RKO (cell line): ENCODE measurements around the gene ZNF398.

Experiments used
- DNase-seq: peaks from one replicate; pipeline ENCODE4 v3.0.0-alpha.2; 2016; ENCODE audit warnings: low spot score

Gene ZNF398

DNA sequence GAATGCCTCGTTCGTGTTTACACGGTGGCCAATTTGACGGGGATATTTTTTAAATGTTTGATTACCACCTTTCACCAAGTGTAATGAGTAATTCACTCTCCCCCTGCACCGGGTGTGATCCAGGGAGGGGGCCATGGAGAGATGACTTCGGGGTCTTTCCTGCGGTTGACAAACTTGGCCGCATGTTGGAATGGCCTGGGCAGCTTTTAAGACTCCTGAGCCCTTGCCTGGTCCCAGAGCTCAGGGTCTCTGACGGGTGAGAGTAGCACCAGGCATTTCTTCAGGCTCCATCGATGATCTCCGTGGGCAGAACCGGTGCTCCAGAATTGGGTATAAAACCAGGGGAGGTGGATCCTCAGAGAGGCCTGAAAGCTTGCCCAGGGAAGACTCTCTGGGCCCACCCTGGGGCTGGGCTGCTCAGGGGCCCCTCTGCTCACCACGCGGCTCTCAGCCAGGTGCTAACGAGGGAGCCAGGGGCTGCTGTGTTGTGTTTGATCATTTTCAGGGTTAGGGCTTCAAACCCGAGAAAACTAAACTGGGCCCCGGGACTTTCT lies 49.0 kb downstream of the ZNF398 start:
- no peak for DNase-seq

DNA sequence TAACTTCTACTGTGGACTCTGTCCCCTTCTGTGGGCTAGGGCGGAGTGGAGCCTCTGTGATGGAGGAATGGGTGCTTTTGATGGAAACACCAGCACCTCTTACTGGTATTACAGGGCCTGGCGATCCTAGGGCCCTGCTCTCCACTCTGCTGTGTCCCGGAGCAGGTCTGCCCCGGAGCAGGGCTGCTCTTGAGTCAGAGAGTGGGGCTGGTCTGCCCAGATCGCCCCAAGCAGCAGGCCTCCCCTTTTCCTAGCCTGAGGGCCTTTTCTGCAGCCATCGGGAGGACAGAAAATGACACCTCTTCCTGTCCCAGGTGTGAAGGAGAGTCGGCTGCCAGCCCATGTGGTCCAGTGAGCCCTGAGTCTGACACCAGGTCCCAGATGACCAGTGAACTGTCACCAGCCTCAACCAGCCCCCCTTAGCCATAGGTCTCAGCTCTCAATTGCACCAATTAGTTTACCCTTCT lies 49.5 kb downstream of the ZNF398 start:
- peak; percentile 73 for DNase-seq

- no peak for DNase-seq
Measured at GRCh38 chr7:149197675-149198074, 50.4 kb downstream of the ZNF398 start.

DNA sequence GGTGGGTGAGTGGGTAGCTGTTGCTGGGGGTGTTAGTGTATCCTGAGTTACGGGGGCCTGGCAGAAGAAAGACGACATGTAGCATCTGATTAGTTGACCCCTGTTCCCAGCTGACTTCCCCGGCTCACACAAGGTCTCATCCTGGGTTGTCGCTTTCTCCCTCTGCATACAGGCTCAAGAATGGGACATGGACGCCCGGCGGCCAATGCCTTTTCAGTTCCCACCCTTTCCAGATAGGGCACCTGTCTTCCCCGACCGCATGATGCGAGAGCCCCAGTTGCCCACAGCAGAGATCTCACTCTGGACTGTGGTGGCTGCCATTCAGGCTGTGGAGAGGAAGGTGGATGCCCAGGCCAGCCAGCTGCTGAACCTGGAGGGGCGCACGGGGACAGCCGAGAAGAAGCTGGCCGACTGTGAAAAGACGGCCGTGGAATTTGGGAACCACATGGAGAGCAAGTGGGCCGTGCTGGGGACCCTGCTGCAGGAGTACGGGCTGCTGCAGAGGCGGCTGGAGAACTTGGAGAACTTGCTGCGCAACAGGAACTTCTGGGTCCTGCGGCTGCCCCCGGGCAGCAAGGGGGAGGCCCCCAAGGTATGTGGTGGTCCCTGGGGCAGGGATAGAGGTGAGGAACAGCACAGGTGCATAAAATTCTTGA lies 51.0 kb downstream of the ZNF398 start:
- no peak for DNase-seq

DNA sequence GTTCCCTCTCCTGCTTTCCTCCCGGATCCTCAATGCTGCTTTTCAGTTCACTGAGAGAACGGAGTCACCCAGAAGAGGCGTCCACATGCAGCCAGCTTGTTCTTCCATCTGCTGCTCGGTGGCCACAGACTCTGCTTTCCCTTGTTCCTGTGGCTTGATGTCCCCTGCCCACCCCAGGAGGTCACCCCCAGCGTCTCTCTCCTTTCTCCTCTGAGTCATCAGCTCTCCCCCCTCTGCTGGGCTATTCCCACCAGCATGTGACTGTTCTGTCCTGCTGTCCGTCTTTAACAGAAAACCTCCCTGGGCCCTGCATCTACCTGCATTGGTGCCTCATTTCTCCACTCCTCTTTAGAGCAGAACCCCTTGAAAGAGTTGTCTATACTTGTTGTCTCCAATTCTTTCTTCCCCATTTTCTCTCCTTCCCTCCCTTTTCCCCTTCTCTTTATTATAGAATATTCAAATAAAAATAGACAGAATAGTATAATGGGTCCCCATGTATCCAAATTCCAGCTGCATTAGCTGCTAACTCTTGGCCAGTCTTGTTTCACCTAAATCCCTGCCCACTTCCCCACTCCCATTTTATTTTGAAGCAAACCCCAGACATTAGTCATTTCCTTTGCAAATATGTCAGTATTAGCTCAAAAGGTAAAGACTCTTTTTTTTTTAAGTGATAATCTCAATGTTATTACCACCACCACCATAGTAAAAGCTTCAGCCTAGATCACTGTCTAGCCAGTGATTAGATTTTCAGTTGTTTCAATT lies 52.2 kb downstream of the ZNF398 start:
- no peak for DNase-seq

GRCh38 chr7:149202831-149203231 lies 55.6 kb downstream of the ZNF398 start:
- DNase-seq: no peak

GRCh38 chr7:149205690-149206381 lies 58.6 kb downstream of the ZNF398 start:
- no peak for DNase-seq

DNA sequence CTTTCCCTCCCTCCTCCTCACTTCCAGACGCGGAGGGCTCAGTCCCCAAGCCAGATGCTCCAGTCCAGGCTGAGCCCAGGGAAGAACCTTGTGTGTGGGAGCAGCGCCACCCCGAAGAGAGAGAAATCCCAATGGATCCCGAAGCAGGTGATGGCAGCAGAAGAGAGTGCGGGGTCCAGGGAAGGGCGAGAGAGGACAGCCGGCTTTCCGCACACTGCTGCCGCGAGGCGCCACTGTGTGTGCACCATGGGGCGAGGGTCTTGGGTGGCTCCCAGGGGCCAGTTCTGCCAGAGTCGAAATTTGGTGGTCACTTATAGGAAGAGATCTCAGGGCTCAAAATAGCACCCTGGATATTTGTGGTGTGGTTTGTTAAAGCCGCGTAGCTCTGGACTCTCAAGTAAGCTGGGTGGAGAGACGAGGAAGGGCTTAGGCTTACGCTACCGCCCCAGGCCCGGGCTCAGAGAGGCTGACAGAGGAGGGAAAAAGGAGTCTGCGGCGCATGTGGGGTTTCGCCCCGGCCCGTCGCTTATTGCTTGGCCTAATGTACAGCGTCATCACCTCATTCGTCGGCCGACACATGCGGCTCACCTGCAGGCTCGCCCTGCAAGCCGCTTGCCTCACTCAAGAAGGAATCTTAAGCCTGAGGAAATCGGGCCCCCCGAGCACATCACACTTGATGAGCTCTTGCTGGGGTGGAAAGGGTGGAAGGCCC lies 60.2 kb downstream of the ZNF398 start:
- no peak for DNase-seq

- peak; percentile 83 for DNase-seq
Measured at GRCh38 chr7:149209518-149210269, 62.4 kb downstream of the ZNF398 start.

GRCh38 chr7:149210551-149210950 lies 63.3 kb downstream of the ZNF398 start:
- DNase-seq: no peak

- no peak for DNase-seq
Measured at GRCh38 chr7:149214020-149214720, 66.9 kb downstream of the ZNF398 start.

GRCh38 chr7:149216402-149216801 lies 69.1 kb downstream of the ZNF398 start:
- no peak for DNase-seq

DNA sequence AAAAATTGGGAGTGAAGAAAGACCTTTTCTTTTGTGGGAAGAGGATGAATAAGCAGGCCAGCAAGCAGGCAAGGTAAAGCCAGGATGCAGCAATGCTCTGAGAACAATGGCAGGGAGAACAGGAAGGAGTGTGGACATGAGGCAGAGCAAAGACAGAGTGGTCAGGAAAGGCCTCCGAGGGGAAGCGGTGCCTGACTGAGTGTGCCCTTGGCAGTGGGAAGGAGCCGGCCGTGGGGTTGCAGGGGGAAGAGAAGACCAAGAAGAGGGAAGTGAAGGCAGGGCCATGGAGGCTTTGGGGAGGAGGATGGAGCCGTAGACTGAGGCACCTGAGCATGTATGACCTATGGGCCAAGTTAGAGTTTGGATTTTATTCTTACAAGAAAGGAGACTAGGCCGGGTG lies 70.3 kb downstream of the ZNF398 start:
- DNase-seq: no peak

DNA sequence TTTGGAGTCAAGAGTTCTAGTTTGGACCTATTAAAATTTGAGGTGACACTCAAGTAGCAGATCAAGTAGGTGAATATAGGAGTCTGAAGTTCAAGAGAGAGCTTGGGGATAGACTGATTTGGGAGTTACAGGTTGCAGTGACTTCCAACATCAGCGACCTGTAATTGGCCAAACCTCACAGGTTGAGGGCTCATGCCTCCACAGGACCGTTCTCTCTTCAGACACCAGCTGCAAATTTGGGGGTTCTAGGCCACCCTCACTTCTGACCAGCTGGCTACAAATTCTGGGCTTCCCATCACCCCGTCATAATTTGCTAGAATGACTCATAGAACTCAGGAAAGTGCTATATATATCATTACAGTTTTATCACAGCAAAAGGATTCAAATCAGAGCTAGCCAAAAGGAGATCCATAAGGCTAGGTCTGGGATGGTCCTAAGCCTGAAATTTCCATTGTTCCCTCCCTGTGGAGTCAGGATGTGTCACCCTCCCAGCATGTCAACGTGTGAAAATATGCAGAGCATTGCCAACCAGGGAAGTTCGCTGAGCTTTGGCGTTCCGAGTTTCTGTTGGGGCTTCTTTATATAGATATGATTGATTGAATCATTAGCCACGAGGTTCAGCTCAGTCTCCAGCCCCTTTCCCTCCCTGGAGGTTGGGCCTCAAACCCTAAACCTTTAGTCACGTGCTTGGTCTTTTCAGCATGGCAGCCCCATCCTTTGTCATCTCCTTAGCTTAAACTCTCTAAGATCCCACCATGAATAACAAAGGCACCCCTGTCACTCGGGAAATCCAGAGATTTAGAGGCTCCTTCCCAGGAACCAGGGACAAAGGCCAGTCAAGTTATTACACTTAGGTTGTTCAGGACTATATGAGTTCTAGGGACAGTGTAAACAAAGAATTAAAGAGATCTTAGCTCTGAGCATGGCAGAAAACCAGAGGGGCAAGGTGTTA lies 71.5 kb downstream of the ZNF398 start:
- no peak for DNase-seq

GRCh38 chr7:149220534-149220933 lies 73.3 kb downstream of the ZNF398 start:
- no peak for DNase-seq

DNA sequence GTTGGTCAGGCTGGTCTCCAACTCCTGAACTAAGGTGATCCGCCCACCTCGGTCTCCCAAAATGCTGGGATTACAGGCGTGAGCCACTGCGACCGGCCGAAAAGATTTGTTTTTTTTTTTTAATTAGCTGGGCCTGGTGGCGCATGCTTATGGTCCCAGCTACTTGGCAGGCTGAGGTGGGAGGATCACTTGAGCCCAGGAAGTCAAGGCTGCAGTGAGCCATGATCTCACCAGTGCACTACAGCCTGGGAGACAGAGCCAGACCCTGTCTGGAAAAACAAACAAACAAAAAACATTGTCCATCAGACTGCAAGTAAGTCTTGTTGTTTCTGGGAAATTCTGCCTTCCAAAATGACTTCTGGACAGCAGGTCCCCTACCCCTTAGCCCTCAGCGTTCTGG lies 75.9 kb downstream of the ZNF398 start:
- no peak for DNase-seq

GRCh38 chr7:149223761-149224160 lies 76.5 kb downstream of the ZNF398 start:
- no peak for DNase-seq

DNA sequence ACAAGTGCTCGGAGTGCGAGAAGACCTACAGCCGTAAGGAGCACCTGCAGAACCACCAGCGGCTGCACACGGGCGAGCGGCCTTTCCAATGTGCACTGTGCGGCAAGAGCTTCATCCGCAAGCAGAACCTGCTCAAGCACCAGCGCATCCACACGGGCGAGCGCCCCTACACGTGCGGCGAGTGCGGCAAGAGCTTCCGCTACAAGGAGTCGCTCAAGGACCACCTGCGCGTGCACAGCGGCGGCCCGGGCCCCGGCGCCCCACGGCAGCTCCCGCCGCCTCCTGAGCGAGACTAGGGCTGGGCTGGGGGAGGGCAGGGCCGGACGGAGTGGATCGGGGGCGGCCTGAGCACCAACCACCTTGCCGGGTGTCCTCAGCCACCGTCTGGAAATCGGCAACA lies 77.1 kb downstream of the ZNF398 start:
- DNase-seq: no peak

GRCh38 chr7:149225106-149225505 lies 77.9 kb downstream of the ZNF398 start:
- no peak for DNase-seq

- no peak for DNase-seq
Measured at GRCh38 chr7:149225656-149226055, 78.4 kb downstream of the ZNF398 start.
